NCI-H146 treated with DMSO at 0.1 percent for 48 hours (cell line): ENCODE results near the gene MAD2L2.

Experiments used
- DNase-seq: peaks from one replicate; lab custom pipeline; 2025; ENCODE audit not compliant: unreplicated experiment; lab: John Stamatoyannopoulos, UW

Gene MAD2L2

DNA sequence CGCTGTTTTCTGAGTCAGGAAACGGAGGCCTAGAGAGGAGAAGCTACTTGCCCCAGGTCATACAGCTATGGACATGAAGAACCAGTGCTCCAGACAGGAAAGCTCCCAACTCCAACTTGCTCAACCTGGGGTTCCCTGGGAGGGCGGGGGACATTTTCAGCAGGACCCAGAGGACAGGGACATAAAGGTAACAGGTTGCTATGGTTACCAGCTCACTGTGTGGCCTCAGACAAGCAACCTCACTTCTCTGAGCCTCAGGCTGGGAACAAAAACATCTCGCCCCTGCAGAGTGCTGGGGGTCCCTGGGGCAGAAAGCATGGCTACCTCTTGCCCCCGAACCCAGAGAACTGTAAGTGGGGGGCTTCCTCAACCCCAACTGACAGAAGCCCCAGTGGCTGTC lies 42.8 kb downstream of the MAD2L2 start:
- no peak for DNase-seq

DNA sequence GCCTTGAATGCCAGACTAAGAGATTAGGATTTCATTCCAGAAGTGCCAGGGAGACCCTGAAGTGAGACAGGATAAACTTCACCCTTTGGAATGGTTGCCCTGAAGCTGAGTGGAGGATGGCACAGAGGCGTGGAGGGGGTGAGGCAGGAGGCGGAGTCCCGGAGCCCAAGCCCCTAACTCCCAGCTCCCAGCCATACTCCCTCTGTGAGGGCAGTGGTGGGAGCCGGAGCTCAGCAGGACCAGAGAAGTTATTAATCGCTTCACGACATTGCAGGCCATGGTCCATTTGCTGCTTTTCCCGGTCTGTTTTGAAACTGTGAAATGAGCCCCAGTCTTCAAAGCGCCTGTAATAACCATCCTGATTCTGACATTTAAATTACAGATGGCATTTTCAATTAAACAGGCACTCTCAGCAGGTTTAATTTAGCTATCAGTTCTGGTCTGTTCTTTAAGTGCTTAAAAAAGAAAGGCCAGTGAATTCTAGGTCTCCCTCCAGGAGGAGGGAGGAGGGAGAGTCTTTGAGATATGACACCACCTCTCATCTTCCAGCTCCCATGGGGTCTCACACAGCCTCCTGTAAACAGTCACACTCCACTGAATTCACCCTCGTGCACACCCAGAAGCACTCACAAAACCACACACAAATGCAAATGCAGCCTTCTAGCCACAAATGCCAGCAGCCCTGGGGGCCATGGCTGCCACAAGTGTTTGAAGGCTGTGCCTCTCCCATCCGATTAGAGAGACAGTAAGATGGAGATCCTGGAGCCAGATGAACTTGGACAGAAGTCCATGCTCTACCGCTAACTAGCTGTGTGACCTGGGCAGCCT lies 46.4 kb downstream of the MAD2L2 start:
- DNase-seq = no peak

DNA sequence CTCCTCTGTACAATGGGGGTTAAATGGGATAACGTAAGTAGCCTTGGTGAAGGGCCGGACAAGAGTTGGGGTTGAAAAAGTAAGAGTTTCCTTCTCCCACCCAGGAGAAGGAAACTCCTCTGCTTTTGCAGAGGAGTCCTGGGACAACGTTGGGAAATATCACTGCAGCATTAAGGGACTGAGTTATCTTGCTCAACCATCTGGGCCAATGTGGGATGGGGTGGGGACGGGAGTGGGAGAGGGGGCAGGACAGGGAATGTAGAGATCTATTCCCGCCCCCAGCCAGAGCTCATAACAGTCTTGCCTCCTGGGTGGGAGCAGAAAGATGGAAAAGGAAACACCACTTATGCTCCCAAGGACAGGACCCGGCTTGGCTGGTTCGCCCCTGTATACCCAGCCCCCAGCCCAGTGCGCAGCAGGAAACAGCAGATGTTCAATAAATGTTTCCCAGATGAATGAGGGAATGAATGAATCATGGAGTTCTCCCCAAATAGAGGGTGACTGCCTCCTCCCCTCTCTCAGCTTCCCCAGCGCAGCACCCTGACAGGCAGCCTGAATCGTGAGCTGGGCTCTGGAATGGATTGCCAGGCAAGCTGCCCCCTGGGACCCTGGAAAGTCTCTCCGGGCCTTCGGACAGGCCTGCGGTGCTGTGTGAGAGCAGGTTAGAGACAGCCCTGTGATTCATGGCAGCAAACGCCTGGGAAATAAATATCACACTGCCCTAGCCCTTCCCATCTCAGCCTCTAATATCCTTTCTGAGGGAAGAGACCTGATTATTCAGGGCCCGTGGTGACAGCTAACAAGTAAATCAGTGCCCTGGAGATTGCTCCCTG lies 51.5 kb downstream of the MAD2L2 start:
- DNase-seq = no peak

DNA sequence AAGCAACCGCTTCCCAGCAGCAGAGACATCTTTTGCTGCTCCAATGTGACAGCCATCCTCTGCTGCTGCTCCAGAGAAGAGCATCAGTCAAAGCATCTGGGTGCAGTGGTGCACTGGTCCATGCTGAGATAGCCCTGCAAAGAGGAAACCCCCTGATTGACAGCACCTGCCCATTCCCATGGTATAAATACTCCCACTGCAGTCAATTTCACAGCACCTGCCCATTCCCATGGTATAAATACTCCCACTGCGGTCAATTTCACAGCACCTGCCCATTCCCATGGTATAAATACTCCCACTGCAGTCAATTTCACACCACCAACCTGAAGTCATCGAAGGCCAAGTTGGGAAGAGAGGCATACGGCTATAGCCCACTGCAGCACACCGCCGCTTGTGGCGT lies 52.2 kb downstream of the MAD2L2 start:
- no peak for DNase-seq

DNA sequence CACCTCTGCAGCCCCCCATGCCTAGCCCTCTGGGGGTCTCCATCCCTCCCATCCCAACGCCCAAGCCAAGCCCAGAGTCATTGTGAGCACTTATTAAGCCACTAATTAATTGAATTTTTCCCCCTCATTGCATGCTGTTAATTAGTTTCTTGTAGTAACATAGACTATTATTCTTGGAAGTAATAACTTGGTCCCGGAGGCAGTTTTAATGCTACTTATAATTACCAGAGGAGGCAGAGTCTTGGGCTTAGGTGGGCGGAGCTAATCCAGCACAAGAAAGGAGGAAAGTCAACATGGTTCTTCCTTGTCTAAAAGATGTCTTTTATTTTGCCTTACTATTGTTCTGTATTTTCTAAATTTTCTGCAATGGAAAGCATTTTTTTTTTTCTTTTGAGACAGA lies 54.4 kb downstream of the MAD2L2 start:
- DNase-seq = no peak
